Measurements from ENCODE around the gene D2HGDH.
A peak's percentile ranks its signal among the peaks of the same experiment; 100 is the strongest.
"Not testable (repeated sequence)": the region's sequence is repeated elsewhere in the genome, so short reads cannot be mapped to it uniquely, and the experiment has no call there.

The D2HGDH gene

GRCh38 chr2:241751776-241752175 is 17.3 kb downstream of the D2HGDH start:
- Mint-ChIP-seq H3K4me3 (no peak overlapping the region), H3K36me3 (peaks cover 6% of the 10 kb centered on the region), H3K9me3 (ENCODE audit: low read depth) (no peaks in the 10 kb centered on the region), H3K4me1 (ENCODE audit: low read depth) (peaks cover 3% of the 10 kb centered on the region), H3K27me3 (no peaks in the 10 kb centered on the region), H3K27ac (no peak overlapping the region)

- Mint-ChIP-seq H3K4me1 (ENCODE audit: low read depth) (peaks cover under 1% of the 10 kb centered on the region), H3K36me3 (peaks cover 3% of the 10 kb centered on the region), H3K9me3 (ENCODE audit: low read depth) (no peaks in the 10 kb centered on the region), H3K27ac (no peak overlapping the region), H3K4me3 (no peak overlapping the region), H3K27me3 (no peaks in the 10 kb centered on the region)
These were observed 17.8 kb downstream of the D2HGDH start for GRCh38 chr2:241752253-241752652.

- H3K36me3 Mint-ChIP-seq, result peaks cover 3% of the 10 kb centered on the region
- no peak overlapping the region for H3K27ac Mint-ChIP-seq
- no peaks in the 10 kb centered on the region for H3K27me3 Mint-ChIP-seq
- H3K9me3 Mint-ChIP-seq (ENCODE audit: low read depth), result no peaks in the 10 kb centered on the region
- no peak overlapping the region for H3K4me3 Mint-ChIP-seq
- no peaks in the 10 kb centered on the region for H3K4me1 Mint-ChIP-seq (ENCODE audit: low read depth)
These were observed 18.4 kb downstream of the D2HGDH start for GRCh38 chr2:241752689-241753276.

GRCh38 chr2:241753493-241753892 is 19.1 kb downstream of the D2HGDH start:
- no peaks in the 10 kb centered on the region for H3K27me3 Mint-ChIP-seq
- no peaks in the 10 kb centered on the region for H3K9me3 Mint-ChIP-seq (ENCODE audit: low read depth)
- H3K4me3 Mint-ChIP-seq, result no peak overlapping the region
- H3K27ac Mint-ChIP-seq, result no peak overlapping the region
- H3K36me3 Mint-ChIP-seq, result peaks cover 3% of the 10 kb centered on the region
- H3K4me1 Mint-ChIP-seq (ENCODE audit: low read depth), result no peaks in the 10 kb centered on the region

- no peak overlapping the region for H3K4me3 Mint-ChIP-seq
- no peaks in the 10 kb centered on the region for H3K9me3 Mint-ChIP-seq (ENCODE audit: low read depth)
- H3K36me3 Mint-ChIP-seq, result peaks cover 3% of the 10 kb centered on the region
- no peak overlapping the region for H3K27ac Mint-ChIP-seq
- H3K4me1 Mint-ChIP-seq (ENCODE audit: low read depth), result no peaks in the 10 kb centered on the region
- no peaks in the 10 kb centered on the region for H3K27me3 Mint-ChIP-seq
These were observed 19.6 kb downstream of the D2HGDH start for GRCh38 chr2:241754042-241754441.

GRCh38 chr2:241755166-241755565 is 20.7 kb downstream of the D2HGDH start:
- no peaks in the 10 kb centered on the region for H3K9me3 Mint-ChIP-seq (ENCODE audit: low read depth)
- H3K36me3 Mint-ChIP-seq, result peaks cover 7% of the 10 kb centered on the region
- H3K4me1 Mint-ChIP-seq (ENCODE audit: low read depth), result no peaks in the 10 kb centered on the region
- H3K27me3 Mint-ChIP-seq, result no peaks in the 10 kb centered on the region
- H3K27ac Mint-ChIP-seq, result no peak overlapping the region
- H3K4me3 Mint-ChIP-seq, result no peak overlapping the region

GRCh38 chr2:241755777-241756176 is 21.3 kb downstream of the D2HGDH start:
- no peaks in the 10 kb centered on the region for H3K27me3 Mint-ChIP-seq

GRCh38 chr2:241759067-241759807 is 24.8 kb downstream of the D2HGDH start:
- H3K4me1 Mint-ChIP-seq (ENCODE audit: low read depth), result peaks cover 10% of the 10 kb centered on the region
- H3K9me3 Mint-ChIP-seq (ENCODE audit: low read depth), result no peaks in the 10 kb centered on the region
- H3K27ac Mint-ChIP-seq, result no peak overlapping the region
- peaks cover 12% of the 10 kb centered on the region for H3K36me3 Mint-ChIP-seq
- H3K4me3 Mint-ChIP-seq, result no peak overlapping the region
- no peaks in the 10 kb centered on the region for H3K27me3 Mint-ChIP-seq

More at GRCh38 chr2:241755777-241756176, 21.3 kb downstream of the D2HGDH start:
- no peaks in the 10 kb centered on the region for H3K4me1 Mint-ChIP-seq (ENCODE audit: low read depth)
- H3K36me3 Mint-ChIP-seq, result peaks cover 9% of the 10 kb centered on the region
- no peak overlapping the region for H3K4me3 Mint-ChIP-seq
- H3K9me3 Mint-ChIP-seq (ENCODE audit: low read depth), result no peaks in the 10 kb centered on the region
- H3K27ac Mint-ChIP-seq, result no peak overlapping the region

- H3K4me3 Mint-ChIP-seq; H3K9me3 Mint-ChIP-seq (ENCODE audit: low read depth); H3K27me3 Mint-ChIP-seq; H3K27ac Mint-ChIP-seq: not testable (repeated sequence)
- H3K4me1 Mint-ChIP-seq (ENCODE audit: low read depth), result peaks cover 10% of the 10 kb centered on the region
- H3K36me3 Mint-ChIP-seq, result peaks cover 12% of the 10 kb centered on the region
These were observed 25.5 kb downstream of the D2HGDH start for GRCh38 chr2:241759893-241760292.

- Mint-ChIP-seq H3K9me3 (ENCODE audit: low read depth) (no peaks in the 10 kb centered on the region), H3K27ac (no peak overlapping the region), H3K36me3 (peaks cover 12% of the 10 kb centered on the region), H3K27me3 (no peaks in the 10 kb centered on the region), H3K4me3 (no peak overlapping the region), H3K4me1 (ENCODE audit: low read depth) (peaks cover 10% of the 10 kb centered on the region)
These were observed 25.9 kb downstream of the D2HGDH start for GRCh38 chr2:241760301-241760771.

- peak overlapping the region; percentile 35 for H3K4me3 Mint-ChIP-seq
- H3K36me3 Mint-ChIP-seq, result peaks cover 12% of the 10 kb centered on the region
- no peaks in the 10 kb centered on the region for H3K27me3 Mint-ChIP-seq
- H3K4me1 Mint-ChIP-seq (ENCODE audit: low read depth), result peaks cover 10% of the 10 kb centered on the region
- no peak overlapping the region for H3K27ac Mint-ChIP-seq
- no peaks in the 10 kb centered on the region for H3K9me3 Mint-ChIP-seq (ENCODE audit: low read depth)
These were observed 28.0 kb downstream of the D2HGDH start for GRCh38 chr2:241762321-241762932.

GRCh38 chr2:241762933-241763369 is 28.5 kb downstream of the D2HGDH start:
- Mint-ChIP-seq H3K4me3 (peak overlapping the region; percentile 35), H3K9me3 (ENCODE audit: low read depth) (no peaks in the 10 kb centered on the region), H3K27me3 (no peaks in the 10 kb centered on the region), H3K4me1 (ENCODE audit: low read depth) (peaks cover 10% of the 10 kb centered on the region), H3K36me3 (peaks cover 12% of the 10 kb centered on the region), H3K27ac (no peak overlapping the region)

GRCh38 chr2:241763551-241764274 is 29.3 kb downstream of the D2HGDH start:
- Mint-ChIP-seq H3K27ac (no peak overlapping the region), H3K36me3 (peaks cover 12% of the 10 kb centered on the region)

GRCh38 chr2:241764275-241765241 is 30.1 kb downstream of the D2HGDH start:
- no peaks in the 10 kb centered on the region for H3K27me3 Mint-ChIP-seq
- H3K4me1 Mint-ChIP-seq (ENCODE audit: low read depth), result peaks cover 10% of the 10 kb centered on the region
- H3K36me3 Mint-ChIP-seq, result peaks cover 8% of the 10 kb centered on the region
- H3K4me3 Mint-ChIP-seq, result no peak overlapping the region
- H3K27ac Mint-ChIP-seq, result no peak overlapping the region
- no peaks in the 10 kb centered on the region for H3K9me3 Mint-ChIP-seq (ENCODE audit: low read depth)

More at GRCh38 chr2:241763551-241764274, 29.3 kb downstream of the D2HGDH start:
- Mint-ChIP-seq H3K27me3 (no peaks in the 10 kb centered on the region), H3K9me3 (ENCODE audit: low read depth) (no peaks in the 10 kb centered on the region), H3K4me3 (no peak overlapping the region), H3K4me1 (ENCODE audit: low read depth) (peaks cover 10% of the 10 kb centered on the region)

All from activated naive CD8-positive, alpha-beta T cell (primary cell).